HepG2 (cell line): ENCODE results near the gene ST6GALNAC6. TPM values are rescaled to one million over a fixed set of nuclear protein-coding genes. Genes with fewer than 3 reads are reported as not detected.

ENCODE experiments used
- ARNT ChIP-seq: fragments of 450-650 bp; IDR thresholded peaks from 2 replicates; pipeline ENCODE4 v1.6.1; 2017
- CEBPB ChIP-seq: IDR thresholded peaks from 2 replicates; pipeline ENCODE4 v1.6.1; 2011; ENCODE audit warnings: low read depth, low read length, improper control_type of control experiment, borderline replicate concordance
- E2F5 ChIP-seq: sonication (generic); formaldehyde crosslinking; conservative IDR thresholded peaks from 2 replicates; pipeline ENCODE4 v1.4.0; 2020; ENCODE audit warnings: missing genetic modification reagents
- JUND ChIP-seq: sonication (generic); formaldehyde crosslinking; IDR thresholded peaks from 2 replicates; pipeline ENCODE4 v1.8.0; 2022; ENCODE audit warnings: mild to moderate bottlenecking, missing genetic modification reagents
- KLF16 ChIP-seq, 2 experiments: sonication (generic) in 1 of 2; formaldehyde crosslinking in 1 of 2; IDR thresholded peaks; 2 replicates each; pipeline versions ENCODE4 v1.6.1 to v1.8.0; 2016 to 2023; ENCODE audit warnings: missing genetic modification reagents in 2 of 2, missing compliant biosample characterization in 1 of 2
- ZNF143 ChIP-seq: sonication (generic); formaldehyde crosslinking; IDR thresholded peaks from 2 replicates; pipeline ENCODE4 v1.4.0; 2020; ENCODE audit warnings: missing genetic modification reagents
- ZNF180 ChIP-seq: sonication (generic); formaldehyde crosslinking; IDR thresholded peaks from 2 replicates; pipeline ENCODE4 v1.4.0; 2020; ENCODE audit warnings: low read depth, missing genetic modification reagents, borderline replicate concordance
- ZNF232 ChIP-seq: sonication (generic); formaldehyde crosslinking; IDR thresholded peaks from 2 replicates; pipeline ENCODE4 v1.4.0; 2020; ENCODE audit warnings: missing genetic modification reagents, borderline replicate concordance
- ZNF33A ChIP-seq: sonication (generic); formaldehyde crosslinking; IDR thresholded peaks from 2 replicates; pipeline ENCODE4 v1.5.1; 2020; ENCODE audit warnings: missing genetic modification reagents, mild to moderate bottlenecking, moderate library complexity, borderline replicate concordance
- ZNF605 ChIP-seq: sonication (generic); formaldehyde crosslinking; IDR thresholded peaks from 2 replicates; pipeline ENCODE4 v1.8.0; 2022; ENCODE audit warnings: mild to moderate bottlenecking, missing genetic modification reagents
- ZNF607 ChIP-seq: sonication (generic); formaldehyde crosslinking; IDR thresholded peaks from 2 replicates; pipeline ENCODE4 v1.5.1; 2020; ENCODE audit warnings: missing genetic modification reagents, mild to moderate bottlenecking, borderline replicate concordance
- ZNF672 ChIP-seq: sonication (generic); formaldehyde crosslinking; IDR thresholded peaks from 2 replicates; pipeline ENCODE4 v1.8.1; 2022; ENCODE audit warnings: missing genetic modification reagents
- ZNF710 ChIP-seq: sonication (generic); formaldehyde crosslinking; IDR thresholded peaks from 2 replicates; pipeline ENCODE4 v1.5.0; 2020; ENCODE audit warnings: mild to moderate bottlenecking, missing genetic modification reagents, borderline replicate concordance
- ZNF724P ChIP-seq: sonication (generic); formaldehyde crosslinking; IDR thresholded peaks from 2 replicates; pipeline ENCODE4 v1.8.0; 2022; ENCODE audit warnings: missing genetic modification reagents, borderline replicate concordance
- polyA plus RNA-seq, 8 experiments: library from polyadenylated mRNA; depleted of rRNA in 3 of 8; stranded (reverse) in 7 of 8; unstranded in 1 of 8; fragments of >200 nt; fragmentation: Illumina TruSeq in 4 of 8; extraction: Trizol in 4 of 8; gene quantifications; 2 replicates each; pipeline versions ENCODE4 v1.2.1 to v1.2.3, GENCODE V29; 2011 to 2016; ENCODE audit warnings: low read depth in 4 of 8, missing spikeins in 1 of 8, mixed read lengths in 1 of 8; ENCODE audit not compliant: insufficient read depth in 1 of 8
- total RNA-seq, 5 experiments: library from RNA; depleted of rRNA; stranded (reverse); fragments of >200 nt; fragmentation: Illumina TruSeq; extraction: Trizol; gene quantifications; 2 replicates each; pipeline ENCODE4 v1.2.3, GENCODE V29; 2016; ENCODE audit warnings: low read depth in 1 of 5
- TF ChIP-seq, protein P1 (sequence below): sonication (generic); formaldehyde crosslinking; IDR thresholded peaks from 2 replicates; pipeline ENCODE4 v1.5.1; 2020; ENCODE audit warnings: missing genetic modification reagents, mild to moderate bottlenecking, borderline replicate concordance
- TF ChIP-seq, protein P2 (sequence below): sonication (generic); formaldehyde crosslinking; IDR thresholded peaks from 2 replicates; pipeline ENCODE4; 2020; ENCODE audit warnings: missing genetic modification reagents, mild to moderate bottlenecking, borderline replicate concordance
- TF ChIP-seq, protein P3 (sequence below): sonication (generic); formaldehyde crosslinking; IDR thresholded peaks from 2 replicates; pipeline ENCODE4 v1.4.0; 2020; ENCODE audit warnings: missing genetic modification reagents, low read depth, mild to moderate bottlenecking, borderline replicate concordance
- TF ChIP-seq, protein P4 (sequence below): sonication (generic); formaldehyde crosslinking; IDR thresholded peaks from 2 replicates; pipeline ENCODE4 v1.4.0; 2020; ENCODE audit warnings: missing genetic modification reagents

Gene ST6GALNAC6
- total and polyA plus RNA-seq, 2 of the 13 experiments (the other 11 are each of a cell fraction or from before 2014, with no cell fraction given), result 18.5 to 65.4 TPM

- no peak for TF ChIP-seq ZNF143 (CRISPR knock-in tag)
- no peak for TF ChIP-seq ZNF232
- TF ChIP-seq ZNF605 (CRISPR knock-in tag), result no peak
- no peak for TF ChIP-seq ZNF607 (CRISPR knock-in tag)
- peak; percentile 91 for TF ChIP-seq CEBPB
- TF ChIP-seq, protein P1, sequence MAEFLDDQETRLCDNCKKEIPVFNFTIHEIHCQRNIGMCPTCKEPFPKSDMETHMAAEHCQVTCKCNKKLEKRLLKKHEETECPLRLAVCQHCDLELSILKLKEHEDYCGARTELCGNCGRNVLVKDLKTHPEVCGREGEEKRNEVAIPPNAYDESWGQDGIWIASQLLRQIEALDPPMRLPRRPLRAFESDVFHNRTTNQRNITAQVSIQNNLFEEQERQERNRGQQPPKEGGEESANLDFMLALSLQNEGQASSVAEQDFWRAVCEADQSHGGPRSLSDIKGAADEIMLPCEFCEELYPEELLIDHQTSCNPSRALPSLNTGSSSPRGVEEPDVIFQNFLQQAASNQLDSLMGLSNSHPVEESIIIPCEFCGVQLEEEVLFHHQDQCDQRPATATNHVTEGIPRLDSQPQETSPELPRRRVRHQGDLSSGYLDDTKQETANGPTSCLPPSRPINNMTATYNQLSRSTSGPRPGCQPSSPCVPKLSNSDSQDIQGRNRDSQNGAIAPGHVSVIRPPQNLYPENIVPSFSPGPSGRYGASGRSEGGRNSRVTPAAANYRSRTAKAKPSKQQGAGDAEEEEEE (CRISPR knock-in tag), result no peak
- TF ChIP-seq, protein P2, sequence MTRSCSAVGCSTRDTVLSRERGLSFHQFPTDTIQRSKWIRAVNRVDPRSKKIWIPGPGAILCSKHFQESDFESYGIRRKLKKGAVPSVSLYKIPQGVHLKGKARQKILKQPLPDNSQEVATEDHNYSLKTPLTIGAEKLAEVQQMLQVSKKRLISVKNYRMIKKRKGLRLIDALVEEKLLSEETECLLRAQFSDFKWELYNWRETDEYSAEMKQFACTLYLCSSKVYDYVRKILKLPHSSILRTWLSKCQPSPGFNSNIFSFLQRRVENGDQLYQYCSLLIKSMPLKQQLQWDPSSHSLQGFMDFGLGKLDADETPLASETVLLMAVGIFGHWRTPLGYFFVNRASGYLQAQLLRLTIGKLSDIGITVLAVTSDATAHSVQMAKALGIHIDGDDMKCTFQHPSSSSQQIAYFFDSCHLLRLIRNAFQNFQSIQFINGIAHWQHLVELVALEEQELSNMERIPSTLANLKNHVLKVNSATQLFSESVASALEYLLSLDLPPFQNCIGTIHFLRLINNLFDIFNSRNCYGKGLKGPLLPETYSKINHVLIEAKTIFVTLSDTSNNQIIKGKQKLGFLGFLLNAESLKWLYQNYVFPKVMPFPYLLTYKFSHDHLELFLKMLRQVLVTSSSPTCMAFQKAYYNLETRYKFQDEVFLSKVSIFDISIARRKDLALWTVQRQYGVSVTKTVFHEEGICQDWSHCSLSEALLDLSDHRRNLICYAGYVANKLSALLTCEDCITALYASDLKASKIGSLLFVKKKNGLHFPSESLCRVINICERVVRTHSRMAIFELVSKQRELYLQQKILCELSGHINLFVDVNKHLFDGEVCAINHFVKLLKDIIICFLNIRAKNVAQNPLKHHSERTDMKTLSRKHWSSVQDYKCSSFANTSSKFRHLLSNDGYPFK, result no peak
- peak; percentile 64; the same call in 1 of the 2 replicates for TF ChIP-seq JUND (CRISPR knock-in tag)
- peak in 1 of 2 experiments; percentile 48; a peak in 1 of 4 replicates for TF ChIP-seq KLF16 (CRISPR knock-in tag; IDR thresholded peaks at IDR 0.05)
- no peak for TF ChIP-seq ZNF180
- TF ChIP-seq E2F5 (CRISPR knock-in tag), result no peak
- no peak for TF ChIP-seq ARNT
- TF ChIP-seq, protein P3, sequence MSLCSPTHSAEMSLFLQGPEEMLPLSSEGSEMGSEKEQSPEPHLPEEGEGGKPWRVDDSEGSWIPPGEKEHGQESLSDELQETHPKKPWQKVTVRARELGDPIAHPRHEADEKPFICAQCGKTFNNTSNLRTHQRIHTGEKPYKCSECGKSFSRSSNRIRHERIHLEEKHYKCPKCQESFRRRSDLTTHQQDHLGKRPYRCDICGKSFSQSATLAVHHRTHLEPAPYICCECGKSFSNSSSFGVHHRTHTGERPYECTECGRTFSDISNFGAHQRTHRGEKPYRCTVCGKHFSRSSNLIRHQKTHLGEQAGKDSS, result no peak
- TF ChIP-seq ZNF33A, result no peak
- TF ChIP-seq ZNF672 (CRISPR knock-in tag), result no peak
- TF ChIP-seq ZNF724P (CRISPR knock-in tag), result 0 out of 2 replicates have a peak, but pooled peaks have one; percentile 17
- TF ChIP-seq ZNF710, result no peak
- TF ChIP-seq, protein P4, sequence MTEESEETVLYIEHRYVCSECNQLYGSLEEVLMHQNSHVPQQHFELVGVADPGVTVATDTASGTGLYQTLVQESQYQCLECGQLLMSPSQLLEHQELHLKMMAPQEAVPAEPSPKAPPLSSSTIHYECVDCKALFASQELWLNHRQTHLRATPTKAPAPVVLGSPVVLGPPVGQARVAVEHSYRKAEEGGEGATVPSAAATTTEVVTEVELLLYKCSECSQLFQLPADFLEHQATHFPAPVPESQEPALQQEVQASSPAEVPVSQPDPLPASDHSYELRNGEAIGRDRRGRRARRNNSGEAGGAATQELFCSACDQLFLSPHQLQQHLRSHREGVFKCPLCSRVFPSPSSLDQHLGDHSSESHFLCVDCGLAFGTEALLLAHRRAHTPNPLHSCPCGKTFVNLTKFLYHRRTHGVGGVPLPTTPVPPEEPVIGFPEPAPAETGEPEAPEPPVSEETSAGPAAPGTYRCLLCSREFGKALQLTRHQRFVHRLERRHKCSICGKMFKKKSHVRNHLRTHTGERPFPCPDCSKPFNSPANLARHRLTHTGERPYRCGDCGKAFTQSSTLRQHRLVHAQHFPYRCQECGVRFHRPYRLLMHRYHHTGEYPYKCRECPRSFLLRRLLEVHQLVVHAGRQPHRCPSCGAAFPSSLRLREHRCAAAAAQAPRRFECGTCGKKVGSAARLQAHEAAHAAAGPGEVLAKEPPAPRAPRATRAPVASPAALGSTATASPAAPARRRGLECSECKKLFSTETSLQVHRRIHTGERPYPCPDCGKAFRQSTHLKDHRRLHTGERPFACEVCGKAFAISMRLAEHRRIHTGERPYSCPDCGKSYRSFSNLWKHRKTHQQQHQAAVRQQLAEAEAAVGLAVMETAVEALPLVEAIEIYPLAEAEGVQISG (CRISPR knock-in tag), result peak; percentile 48; the same call in 1 of the 2 replicates
Observed at GRCh38 chr9:127919253-127919815, 19.9 kb upstream of the ST6GALNAC6 start (continued).
